Activated naive CD8-positive, alpha-beta T cell treated with anti-CD3 and anti-CD28 coated beads, Interleukin-2, amount 10 ng/mL, durations not matched to agents 7 days and 5 days (primary cell): Measurements from ENCODE around the gene THBD. TPM values are rescaled to one million over a fixed set of nuclear protein-coding genes. Genes with fewer than 3 reads are reported as not detected.

Experiments used
- ATAC-seq: fragments of 150-1000 bp; cut with Tn5 transposase; one replicate; pipeline ENCODE4 v1.10.0; 2021; ENCODE audit warnings: low read depth, moderate library complexity
- POLR2A ChIA-PET: fragments of 350-600 bp; sonication (Branson Sonifier 250); formaldehyde crosslinking; loops from one replicate; lab custom pipeline; 2021; ENCODE audit warnings: antibody characterized with exemption; lab: Charles Lee
- DNase-seq: peaks from one replicate; pipeline ENCODE4 v3.0.0; 2021
- H3K27ac Mint-ChIP-seq: one replicate; pipeline ENCODE4 v1.8.0; 2022; ENCODE audit warnings: mild to moderate bottlenecking, mixed read lengths
- H3K27me3 Mint-ChIP-seq: one replicate; pipeline ENCODE4 v1.8.0; 2022; ENCODE audit warnings: mild to moderate bottlenecking, moderate library complexity, mixed read lengths
- H3K36me3 Mint-ChIP-seq: one replicate; pipeline ENCODE4 v1.8.0; 2021; ENCODE audit warnings: mild to moderate bottlenecking, mixed read lengths
- H3K4me1 Mint-ChIP-seq: one replicate; pipeline ENCODE4 v1.8.0; 2021; ENCODE audit warnings: mixed read lengths
- H3K4me3 Mint-ChIP-seq: one replicate; pipeline ENCODE4 v1.8.0; 2022; ENCODE audit warnings: mild to moderate bottlenecking, moderate library complexity, mixed read lengths
- H3K9me3 Mint-ChIP-seq: one replicate; pipeline ENCODE4 v1.8.0; 2021; ENCODE audit warnings: mixed read lengths
- total RNA-seq, 2 experiments: library from RNA; stranded (reverse); gene quantifications; one replicate each; pipeline ENCODE4 v1.2.3, GENCODE V29; 2021

THBD gene
- total RNA-seq, 2 experiments from 2014 or later = 0.22 to 0.34 TPM

- H3K36me3 Mint-ChIP-seq = no peaks in the 10 kb centered on the region
- peak overlapping the region; percentile 10 for H3K4me3 Mint-ChIP-seq
Measured at GRCh38 chr20:23048283-23049200, 930 bp downstream of the THBD start.

DNA sequence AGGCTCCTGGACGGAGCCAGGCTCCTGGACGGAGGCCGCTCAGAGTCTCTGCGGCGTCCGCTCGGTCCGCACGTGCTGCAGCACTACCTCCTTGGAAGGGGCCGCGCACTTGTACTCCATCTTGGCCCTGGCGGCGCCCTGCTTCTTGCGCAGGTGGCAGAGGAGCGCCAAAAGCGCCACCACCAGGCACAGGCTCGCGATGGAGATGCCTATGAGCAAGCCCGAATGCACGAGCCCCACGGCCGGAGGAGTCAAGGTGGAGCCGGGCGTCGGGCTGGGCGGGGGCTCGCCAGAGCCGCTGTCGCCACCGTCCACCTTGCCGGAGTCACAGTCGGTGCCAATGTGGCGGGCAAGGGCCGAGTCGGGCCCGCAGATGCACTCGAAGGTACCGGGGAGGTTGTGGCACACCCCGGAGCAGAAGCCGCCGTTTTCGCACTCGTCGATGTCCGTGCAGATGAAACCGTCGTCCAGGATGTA is 1.7 kb downstream of the THBD start:
- Mint-ChIP-seq H3K4me1 (peaks cover 2% of the 10 kb centered on the region), H3K9me3 (no peaks in the 10 kb centered on the region), H3K4me3 (no peak overlapping the region), H3K36me3 (no peaks in the 10 kb centered on the region), H3K27ac (no peak overlapping the region), H3K27me3 (peaks cover 50% of the 10 kb centered on the region)
- ATAC-seq (no peak), DNase-seq (no peak)
- POLR2A ChIA-PET = no interaction called here

More at GRCh38 chr20:23048283-23049200, 930 bp downstream of the THBD start:
- POLR2A ChIA-PET = no interaction called here
- peaks cover 55% of the 10 kb centered on the region for H3K27me3 Mint-ChIP-seq
- peak; percentile 65 for DNase-seq
- H3K9me3 Mint-ChIP-seq = no peaks in the 10 kb centered on the region
- H3K27ac Mint-ChIP-seq = no peak overlapping the region
- H3K4me1 Mint-ChIP-seq = peaks cover 2% of the 10 kb centered on the region
- peak; percentile 76 for ATAC-seq

GRCh38 chr20:23047001-23047737 is 2.3 kb downstream of the THBD start:
- ATAC-seq = no peak
- POLR2A ChIA-PET = no interaction called here
- H3K27me3 Mint-ChIP-seq = peaks cover 44% of the 10 kb centered on the region

GRCh38 chr20:23046431-23046830 is 3.0 kb downstream of the THBD start:
- peaks cover 40% of the 10 kb centered on the region for H3K27me3 Mint-ChIP-seq
- no peak for DNase-seq
- H3K4me3 Mint-ChIP-seq = no peak overlapping the region
- H3K36me3 Mint-ChIP-seq = no peaks in the 10 kb centered on the region
- H3K9me3 Mint-ChIP-seq = no peaks in the 10 kb centered on the region
- no peak for ATAC-seq
- POLR2A ChIA-PET = no interaction called here
- no peak overlapping the region for H3K27ac Mint-ChIP-seq
- peaks cover 2% of the 10 kb centered on the region for H3K4me1 Mint-ChIP-seq

More at GRCh38 chr20:23047001-23047737, 2.3 kb downstream of the THBD start:
- Mint-ChIP-seq H3K9me3 (no peaks in the 10 kb centered on the region), H3K4me1 (peaks cover 2% of the 10 kb centered on the region), H3K36me3 (no peaks in the 10 kb centered on the region), H3K4me3 (peak overlapping the region; percentile 22), H3K27ac (no peak overlapping the region)
- no peak for DNase-seq

DNA sequence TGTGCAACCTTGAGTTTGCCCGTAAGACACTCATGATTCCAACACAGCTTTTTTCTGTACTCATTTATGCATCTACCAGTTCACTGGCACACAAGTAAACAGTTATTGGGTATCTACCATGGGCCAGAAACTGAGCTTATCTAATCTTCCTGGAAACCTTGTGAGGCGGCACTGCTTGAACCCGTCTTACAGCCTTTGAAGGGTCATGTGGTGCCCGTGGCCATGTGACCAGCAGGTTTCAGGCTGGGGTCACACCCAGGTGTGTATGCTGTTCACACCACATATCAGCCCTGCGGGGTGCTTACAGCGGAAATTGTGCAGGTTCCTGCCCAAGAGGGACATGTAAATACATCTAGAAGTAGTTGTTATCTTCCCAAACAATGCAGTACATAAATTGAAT is 6.1 kb downstream of the THBD start:
- DNase-seq (no peak), ATAC-seq (no peak)
- Mint-ChIP-seq H3K36me3 (no peaks in the 10 kb centered on the region), H3K4me1 (peaks cover 2% of the 10 kb centered on the region), H3K9me3 (no peaks in the 10 kb centered on the region), H3K27me3 (peaks cover 26% of the 10 kb centered on the region), H3K27ac (no peak overlapping the region), H3K4me3 (no peak overlapping the region)
- POLR2A ChIA-PET = no interaction called here

DNA sequence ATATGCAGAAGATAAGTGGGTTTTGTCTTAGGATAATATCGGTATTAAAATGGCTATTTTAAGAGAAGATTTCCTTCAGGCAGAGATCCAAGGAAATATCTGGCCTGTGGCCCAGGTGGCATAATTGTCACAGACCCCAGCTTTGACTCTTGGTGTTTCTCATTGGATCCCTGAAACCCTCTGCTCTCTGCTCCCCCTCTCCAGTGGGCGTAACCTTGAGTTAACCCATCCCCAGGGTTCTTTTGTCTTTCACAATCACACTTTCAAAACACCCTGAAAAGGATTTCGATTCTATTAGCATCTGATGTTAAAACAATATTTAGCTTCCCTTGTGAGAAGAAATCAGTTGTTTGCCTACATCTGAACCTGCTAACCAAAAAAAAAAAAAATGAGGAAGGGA is 7.2 kb downstream of the THBD start:
- no peak for DNase-seq
- no peak overlapping the region for H3K4me3 Mint-ChIP-seq
- no peaks in the 10 kb centered on the region for H3K36me3 Mint-ChIP-seq
- no peak overlapping the region for H3K27ac Mint-ChIP-seq
- H3K4me1 Mint-ChIP-seq = peaks cover 2% of the 10 kb centered on the region
- peaks cover 21% of the 10 kb centered on the region for H3K27me3 Mint-ChIP-seq
- H3K9me3 Mint-ChIP-seq = no peaks in the 10 kb centered on the region
- no peak for ATAC-seq
- POLR2A ChIA-PET = no interaction called here

- Mint-ChIP-seq H3K4me3 (no peak overlapping the region), H3K27me3 (peaks cover 10% of the 10 kb centered on the region), H3K36me3 (no peaks in the 10 kb centered on the region), H3K27ac (no peak overlapping the region), H3K9me3 (no peaks in the 10 kb centered on the region), H3K4me1 (no peaks in the 10 kb centered on the region)
- no peak for ATAC-seq
- POLR2A ChIA-PET = no interaction called here
- no peak for DNase-seq
Measured at GRCh38 chr20:23039885-23040508, 9.5 kb downstream of the THBD start.

DNA sequence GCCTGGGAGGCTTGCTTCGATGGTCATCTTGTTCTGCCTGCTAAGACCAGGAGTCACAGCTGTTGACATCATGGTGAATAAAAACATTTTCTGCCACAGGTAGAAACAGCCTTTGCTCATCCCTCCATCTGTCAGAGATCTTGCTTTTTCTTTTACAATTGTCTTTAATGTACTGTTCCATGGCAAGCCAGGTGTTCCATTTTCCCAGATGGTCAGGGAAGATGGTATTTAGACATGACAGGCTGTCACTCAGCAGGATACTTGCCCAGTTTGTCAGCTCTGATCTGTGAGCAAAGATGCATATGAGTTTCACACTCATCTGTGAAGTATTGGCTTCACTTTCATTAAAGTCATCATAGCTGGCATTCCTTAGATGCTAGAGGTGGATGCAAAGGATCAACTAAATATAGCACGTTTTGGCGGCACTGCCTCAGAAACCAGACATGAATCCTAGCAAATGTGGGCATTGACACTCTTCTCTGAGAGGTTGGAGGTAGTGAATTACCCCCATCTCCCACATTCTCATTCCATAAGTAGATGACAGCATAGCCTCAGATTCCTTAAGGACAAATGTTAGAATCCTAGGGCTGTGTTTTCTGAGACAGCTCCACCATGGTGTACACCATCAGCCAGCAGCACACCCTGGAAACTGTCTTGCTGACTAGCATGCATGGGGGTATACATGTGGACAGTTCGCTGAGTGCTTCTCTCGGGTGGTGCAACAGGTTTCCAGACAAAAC is 10.2 kb downstream of the THBD start:
- ATAC-seq (no peak), DNase-seq (no peak)
- no peaks in the 10 kb centered on the region for H3K36me3 Mint-ChIP-seq
- H3K9me3 Mint-ChIP-seq = no peaks in the 10 kb centered on the region
- H3K4me3 Mint-ChIP-seq = no peak overlapping the region
- no peaks in the 10 kb centered on the region for H3K4me1 Mint-ChIP-seq
- H3K27ac Mint-ChIP-seq = no peak overlapping the region
- peaks cover 10% of the 10 kb centered on the region for H3K27me3 Mint-ChIP-seq
- POLR2A ChIA-PET = no interaction called here

GRCh38 chr20:23037017-23037481 is 12.4 kb downstream of the THBD start:
- Mint-ChIP-seq H3K27me3 (peaks cover 16% of the 10 kb centered on the region), H3K9me3 (no peaks in the 10 kb centered on the region), H3K36me3 (no peaks in the 10 kb centered on the region), H3K4me3 (no peak overlapping the region), H3K27ac (no peak overlapping the region), H3K4me1 (peaks cover 4% of the 10 kb centered on the region)
- no peak for ATAC-seq
- POLR2A ChIA-PET = no interaction called here
- no peak for DNase-seq

GRCh38 chr20:23036371-23036770 is 13.1 kb downstream of the THBD start:
- peaks cover 4% of the 10 kb centered on the region for H3K4me1 Mint-ChIP-seq
- no peak for ATAC-seq
- POLR2A ChIA-PET = no interaction called here
- H3K4me3 Mint-ChIP-seq = no peak overlapping the region
- no peaks in the 10 kb centered on the region for H3K9me3 Mint-ChIP-seq
- H3K27me3 Mint-ChIP-seq = peaks cover 13% of the 10 kb centered on the region
- no peak overlapping the region for H3K27ac Mint-ChIP-seq
- DNase-seq = no peak
- no peaks in the 10 kb centered on the region for H3K36me3 Mint-ChIP-seq

DNA sequence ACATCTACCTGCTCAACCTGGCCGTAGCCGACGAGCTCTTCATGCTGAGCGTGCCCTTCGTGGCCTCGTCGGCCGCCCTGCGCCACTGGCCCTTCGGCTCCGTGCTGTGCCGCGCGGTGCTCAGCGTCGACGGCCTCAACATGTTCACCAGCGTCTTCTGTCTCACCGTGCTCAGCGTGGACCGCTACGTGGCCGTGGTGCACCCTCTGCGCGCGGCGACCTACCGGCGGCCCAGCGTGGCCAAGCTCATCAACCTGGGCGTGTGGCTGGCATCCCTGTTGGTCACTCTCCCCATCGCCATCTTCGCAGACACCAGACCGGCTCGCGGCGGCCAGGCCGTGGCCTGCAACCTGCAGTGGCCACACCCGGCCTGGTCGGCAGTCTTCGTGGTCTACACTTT is 13.7 kb downstream of the THBD start:
- H3K27me3 Mint-ChIP-seq = peaks cover 11% of the 10 kb centered on the region
- peaks cover 4% of the 10 kb centered on the region for H3K4me1 Mint-ChIP-seq
- no peak overlapping the region for H3K4me3 Mint-ChIP-seq
- POLR2A ChIA-PET = no interaction called here
- H3K27ac Mint-ChIP-seq = no peak overlapping the region
- no peak for DNase-seq
- ATAC-seq = no peak
- H3K36me3 Mint-ChIP-seq = no peaks in the 10 kb centered on the region
- no peaks in the 10 kb centered on the region for H3K9me3 Mint-ChIP-seq

- H3K27ac Mint-ChIP-seq = no peak within 1 kb of the TSS
- no peak within 1 kb of the TSS for H3K4me3 Mint-ChIP-seq
- no peaks in the 10 kb centered on the region for H3K36me3 Mint-ChIP-seq
- POLR2A ChIA-PET = no interaction called here
- no peak for ATAC-seq
- peaks cover 11% of the 10 kb centered on the region for H3K27me3 Mint-ChIP-seq
- H3K9me3 Mint-ChIP-seq = no peaks in the 10 kb centered on the region
- peaks cover 4% of the 10 kb centered on the region for H3K4me1 Mint-ChIP-seq
- no peak for DNase-seq
Measured at GRCh38 chr20:23034721-23035671, 14.5 kb downstream of the THBD start, which contains the start of gene SSTR4. Gene SSTR4, plus strand, starts transcription at chr20:23035312. Its CDS starts 172 bp downstream, at chr20:23035484.
